HepG2 (cell line): ENCODE measurements around the gene VEGFB. TPM values are rescaled to one million over a fixed set of nuclear protein-coding genes. Genes with fewer than 3 reads are reported as not detected.

ENCODE experiments used
- ATF7 ChIP-seq, 2 experiments: fragments of 450-650 bp in 1 of 2; sonication (generic) in 1 of 2; formaldehyde crosslinking in 1 of 2; IDR thresholded peaks; 2 replicates each; pipeline versions ENCODE4 v1.4.0 to v1.6.1; 2016 to 2020; ENCODE audit warnings: antibody characterized with exemption in 1 of 2, mild to moderate bottlenecking in 1 of 2, missing genetic modification reagents in 1 of 2
- ATRX ChIP-seq: sonication (generic); formaldehyde crosslinking; IDR thresholded peaks from 2 replicates; pipeline ENCODE4 v1.4.0; 2020; ENCODE audit warnings: missing genetic modification reagents, borderline replicate concordance
- FOSL2 ChIP-seq: sonication (generic); formaldehyde crosslinking; IDR thresholded peaks from 2 replicates; pipeline ENCODE4 v1.4.0; 2020; ENCODE audit warnings: missing genetic modification reagents
- GATAD1 ChIP-seq: IDR thresholded peaks from 2 replicates; pipeline ENCODE4 v1.6.1; 2016; ENCODE audit warnings: missing genetic modification reagents, missing compliant biosample characterization
- HOXD1 ChIP-seq: sonication (generic); formaldehyde crosslinking; IDR thresholded peaks from 2 replicates; pipeline ENCODE4 v1.5.0; 2020; ENCODE audit warnings: missing genetic modification reagents
- KDM4B ChIP-seq: sonication (generic); formaldehyde crosslinking; IDR thresholded peaks from 2 replicates; pipeline ENCODE4 v1.4.0; 2020; ENCODE audit warnings: missing genetic modification reagents
- NFIB ChIP-seq: sonication (generic); formaldehyde crosslinking; IDR thresholded peaks from 2 replicates; pipeline ENCODE4 v1.9.0; 2021; ENCODE audit warnings: missing genetic modification reagents, mild to moderate bottlenecking, borderline replicate concordance
- PHF5A ChIP-seq: IDR thresholded peaks from one replicate; pipeline ENCODE4 v1.6.1; 2018; ENCODE audit warnings: low read depth, missing genetic modification reagents; ENCODE audit not compliant: unreplicated experiment
- SPEN ChIP-seq: sonication (generic); formaldehyde crosslinking; IDR thresholded peaks from 2 replicates; pipeline ENCODE4 v1.5.1; 2020; ENCODE audit warnings: low read depth, mild to moderate bottlenecking, missing genetic modification reagents
- STAT5B ChIP-seq: sonication (generic); formaldehyde crosslinking; IDR thresholded peaks from 2 replicates; pipeline ENCODE4 v1.4.0; 2020; ENCODE audit warnings: missing genetic modification reagents
- ZMAT3 ChIP-seq: sonication (generic); formaldehyde crosslinking; conservative IDR thresholded peaks from 2 replicates; pipeline ENCODE4 v1.7.0; 2021; ENCODE audit warnings: missing genetic modification reagents
- ZNF558 ChIP-seq: sonication (generic); formaldehyde crosslinking; IDR thresholded peaks from 2 replicates; pipeline ENCODE4 v1.9.0; 2022; ENCODE audit warnings: mild to moderate bottlenecking, missing genetic modification reagents, borderline replicate concordance
- ZNF619 ChIP-seq: sonication (generic); formaldehyde crosslinking; IDR thresholded peaks from 2 replicates; pipeline ENCODE4 v1.4.0; 2020; ENCODE audit warnings: mild to moderate bottlenecking, missing genetic modification reagents
- ZNF703 ChIP-seq: sonication (generic); formaldehyde crosslinking; IDR thresholded peaks from 2 replicates; pipeline ENCODE4 v1.5.1; 2020; ENCODE audit warnings: missing genetic modification reagents, mild to moderate bottlenecking, moderate library complexity, borderline replicate concordance
- ZNF839 ChIP-seq: sonication (generic); formaldehyde crosslinking; IDR thresholded peaks from 2 replicates; pipeline ENCODE4 v1.4.0; 2020; ENCODE audit warnings: missing genetic modification reagents, mild to moderate bottlenecking, borderline replicate concordance
- ZSCAN20 ChIP-seq: sonication (generic); formaldehyde crosslinking; IDR thresholded peaks from 2 replicates; pipeline ENCODE4 v1.4.0; 2020; ENCODE audit warnings: missing genetic modification reagents, mild to moderate bottlenecking, borderline replicate concordance
- polyA plus RNA-seq, 8 experiments: library from polyadenylated mRNA; depleted of rRNA in 3 of 8; stranded (reverse) in 7 of 8; unstranded in 1 of 8; fragments of >200 nt; fragmentation: Illumina TruSeq in 4 of 8; extraction: Trizol in 4 of 8; gene quantifications; 2 replicates each; pipeline versions ENCODE4 v1.2.1 to v1.2.3, GENCODE V29; 2011 to 2016; ENCODE audit warnings: low read depth in 4 of 8, missing spikeins in 1 of 8, mixed read lengths in 1 of 8; ENCODE audit not compliant: insufficient read depth in 1 of 8
- total RNA-seq, 5 experiments: library from RNA; depleted of rRNA; stranded (reverse); fragments of >200 nt; fragmentation: Illumina TruSeq; extraction: Trizol; gene quantifications; 2 replicates each; pipeline ENCODE4 v1.2.3, GENCODE V29; 2016; ENCODE audit warnings: low read depth in 1 of 5
- TF ChIP-seq, protein P1 (sequence below): sonication (generic); formaldehyde crosslinking; IDR thresholded peaks from 2 replicates; pipeline ENCODE4 v1.5.1; 2020; ENCODE audit warnings: missing genetic modification reagents, mild to moderate bottlenecking, borderline replicate concordance
- TF ChIP-seq, protein P2 (sequence below): sonication (generic); formaldehyde crosslinking; IDR thresholded peaks from 2 replicates; pipeline ENCODE4 v1.4.0; 2020; ENCODE audit warnings: mild to moderate bottlenecking, missing genetic modification reagents
- TF ChIP-seq, protein P3 (sequence below): sonication (generic); formaldehyde crosslinking; IDR thresholded peaks from 2 replicates; pipeline ENCODE4 v1.4.0; 2020; ENCODE audit warnings: missing genetic modification reagents, borderline replicate concordance
- TF ChIP-seq, protein P4 (sequence below): sonication (generic); formaldehyde crosslinking; IDR thresholded peaks from 2 replicates; pipeline ENCODE4 v1.5.1; 2020; ENCODE audit warnings: missing genetic modification reagents, mild to moderate bottlenecking, borderline replicate concordance

Gene VEGFB
- total and polyA plus RNA-seq, 2 of the 13 experiments (the other 11 are each of a cell fraction or from before 2014, with no cell fraction given): 9.0 to 11.3 TPM

DNA sequence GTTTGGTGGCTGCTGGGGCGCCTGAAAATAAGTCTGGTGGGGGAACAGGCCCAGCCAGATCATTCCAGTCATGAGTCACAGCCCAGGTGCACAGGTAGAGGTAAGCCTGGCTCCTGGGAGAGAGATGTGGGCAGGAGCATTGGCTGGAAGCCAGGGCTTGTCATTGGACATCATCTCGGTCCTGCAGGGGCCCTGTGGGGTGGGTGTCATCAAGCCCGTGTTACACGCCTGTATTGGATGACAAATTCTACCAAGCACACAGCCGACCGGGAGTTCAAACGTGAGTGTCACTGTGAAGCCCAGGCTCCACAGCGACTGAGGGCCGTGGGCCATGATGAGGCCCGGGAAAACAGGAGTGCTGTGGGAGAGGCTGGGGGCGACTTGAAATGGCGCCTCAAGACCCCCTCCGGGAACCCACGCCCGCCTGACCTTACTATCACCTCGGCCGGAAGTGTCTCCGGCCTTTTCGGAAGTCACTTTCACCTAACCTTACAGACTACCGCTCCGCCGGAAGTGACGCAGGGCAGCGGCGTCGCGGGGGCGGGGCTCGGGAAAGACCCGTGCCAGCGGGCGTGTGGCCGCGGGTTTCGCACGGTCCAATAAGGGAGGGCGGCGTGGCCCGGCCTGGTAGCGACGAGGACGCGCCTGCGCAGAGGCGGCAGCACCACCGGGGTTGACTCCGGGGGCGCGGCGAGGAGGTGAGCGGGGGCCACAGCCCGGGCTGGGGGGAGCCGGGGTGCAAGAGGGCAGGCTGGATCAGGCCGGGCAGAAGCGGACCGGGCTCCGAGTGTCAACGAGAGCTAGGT is 6.3 kb downstream of the VEGFB start, which contains the start of gene FKBP2 (continued):
- TF ChIP-seq, protein P1, sequence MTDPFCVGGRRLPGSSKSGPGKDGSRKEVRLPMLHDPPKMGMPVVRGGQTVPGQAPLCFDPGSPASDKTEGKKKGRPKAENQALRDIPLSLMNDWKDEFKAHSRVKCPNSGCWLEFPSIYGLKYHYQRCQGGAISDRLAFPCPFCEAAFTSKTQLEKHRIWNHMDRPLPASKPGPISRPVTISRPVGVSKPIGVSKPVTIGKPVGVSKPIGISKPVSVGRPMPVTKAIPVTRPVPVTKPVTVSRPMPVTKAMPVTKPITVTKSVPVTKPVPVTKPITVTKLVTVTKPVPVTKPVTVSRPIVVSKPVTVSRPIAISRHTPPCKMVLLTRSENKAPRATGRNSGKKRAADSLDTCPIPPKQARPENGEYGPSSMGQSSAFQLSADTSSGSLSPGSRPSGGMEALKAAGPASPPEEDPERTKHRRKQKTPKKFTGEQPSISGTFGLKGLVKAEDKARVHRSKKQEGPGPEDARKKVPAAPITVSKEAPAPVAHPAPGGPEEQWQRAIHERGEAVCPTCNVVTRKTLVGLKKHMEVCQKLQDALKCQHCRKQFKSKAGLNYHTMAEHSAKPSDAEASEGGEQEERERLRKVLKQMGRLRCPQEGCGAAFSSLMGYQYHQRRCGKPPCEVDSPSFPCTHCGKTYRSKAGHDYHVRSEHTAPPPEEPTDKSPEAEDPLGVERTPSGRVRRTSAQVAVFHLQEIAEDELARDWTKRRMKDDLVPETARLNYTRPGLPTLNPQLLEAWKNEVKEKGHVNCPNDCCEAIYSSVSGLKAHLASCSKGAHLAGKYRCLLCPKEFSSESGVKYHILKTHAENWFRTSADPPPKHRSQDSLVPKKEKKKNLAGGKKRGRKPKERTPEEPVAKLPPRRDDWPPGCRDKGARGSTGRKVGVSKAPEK (CRISPR knock-in tag): no peak
- TF ChIP-seq ZNF839: no peak
- TF ChIP-seq ZNF619 (CRISPR knock-in tag): no peak
- peak; percentile 87 for TF ChIP-seq GATAD1 (CRISPR knock-in tag)
- TF ChIP-seq HOXD1: no peak; the same call in 1 of the 2 replicates
- TF ChIP-seq ATF7 (IDR thresholded peaks at IDR 0.05): no peak
- TF ChIP-seq ATF7 (CRISPR knock-in tag; IDR thresholded peaks at IDR 0.05): no peak
- no peak; the same call in 1 of the 2 replicates for TF ChIP-seq ZNF703
- TF ChIP-seq, protein P2, sequence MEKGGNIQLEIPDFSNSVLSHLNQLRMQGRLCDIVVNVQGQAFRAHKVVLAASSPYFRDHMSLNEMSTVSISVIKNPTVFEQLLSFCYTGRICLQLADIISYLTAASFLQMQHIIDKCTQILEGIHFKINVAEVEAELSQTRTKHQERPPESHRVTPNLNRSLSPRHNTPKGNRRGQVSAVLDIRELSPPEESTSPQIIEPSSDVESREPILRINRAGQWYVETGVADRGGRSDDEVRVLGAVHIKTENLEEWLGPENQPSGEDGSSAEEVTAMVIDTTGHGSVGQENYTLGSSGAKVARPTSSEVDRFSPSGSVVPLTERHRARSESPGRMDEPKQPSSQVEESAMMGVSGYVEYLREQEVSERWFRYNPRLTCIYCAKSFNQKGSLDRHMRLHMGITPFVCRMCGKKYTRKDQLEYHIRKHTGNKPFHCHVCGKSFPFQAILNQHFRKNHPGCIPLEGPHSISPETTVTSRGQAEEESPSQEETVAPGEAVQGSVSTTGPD (CRISPR knock-in tag): no peak
- TF ChIP-seq NFIB: no peak
- TF ChIP-seq ZMAT3 (CRISPR knock-in tag): no peak
- no peak for TF ChIP-seq ATRX
- TF ChIP-seq SPEN: peak; percentile 74; the same call in 1 of the 2 replicates
- no peak for TF ChIP-seq KDM4B (CRISPR knock-in tag)
- no peak for TF ChIP-seq PHF5A
- TF ChIP-seq ZNF558 (CRISPR knock-in tag): no peak
- TF ChIP-seq, protein P3, sequence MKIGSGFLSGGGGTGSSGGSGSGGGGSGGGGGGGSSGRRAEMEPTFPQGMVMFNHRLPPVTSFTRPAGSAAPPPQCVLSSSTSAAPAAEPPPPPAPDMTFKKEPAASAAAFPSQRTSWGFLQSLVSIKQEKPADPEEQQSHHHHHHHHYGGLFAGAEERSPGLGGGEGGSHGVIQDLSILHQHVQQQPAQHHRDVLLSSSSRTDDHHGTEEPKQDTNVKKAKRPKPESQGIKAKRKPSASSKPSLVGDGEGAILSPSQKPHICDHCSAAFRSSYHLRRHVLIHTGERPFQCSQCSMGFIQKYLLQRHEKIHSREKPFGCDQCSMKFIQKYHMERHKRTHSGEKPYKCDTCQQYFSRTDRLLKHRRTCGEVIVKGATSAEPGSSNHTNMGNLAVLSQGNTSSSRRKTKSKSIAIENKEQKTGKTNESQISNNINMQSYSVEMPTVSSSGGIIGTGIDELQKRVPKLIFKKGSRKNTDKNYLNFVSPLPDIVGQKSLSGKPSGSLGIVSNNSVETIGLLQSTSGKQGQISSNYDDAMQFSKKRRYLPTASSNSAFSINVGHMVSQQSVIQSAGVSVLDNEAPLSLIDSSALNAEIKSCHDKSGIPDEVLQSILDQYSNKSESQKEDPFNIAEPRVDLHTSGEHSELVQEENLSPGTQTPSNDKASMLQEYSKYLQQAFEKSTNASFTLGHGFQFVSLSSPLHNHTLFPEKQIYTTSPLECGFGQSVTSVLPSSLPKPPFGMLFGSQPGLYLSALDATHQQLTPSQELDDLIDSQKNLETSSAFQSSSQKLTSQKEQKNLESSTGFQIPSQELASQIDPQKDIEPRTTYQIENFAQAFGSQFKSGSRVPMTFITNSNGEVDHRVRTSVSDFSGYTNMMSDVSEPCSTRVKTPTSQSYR (CRISPR knock-in tag): peak; percentile 40; the same call in 1 of the 2 replicates
- TF ChIP-seq, protein P4, sequence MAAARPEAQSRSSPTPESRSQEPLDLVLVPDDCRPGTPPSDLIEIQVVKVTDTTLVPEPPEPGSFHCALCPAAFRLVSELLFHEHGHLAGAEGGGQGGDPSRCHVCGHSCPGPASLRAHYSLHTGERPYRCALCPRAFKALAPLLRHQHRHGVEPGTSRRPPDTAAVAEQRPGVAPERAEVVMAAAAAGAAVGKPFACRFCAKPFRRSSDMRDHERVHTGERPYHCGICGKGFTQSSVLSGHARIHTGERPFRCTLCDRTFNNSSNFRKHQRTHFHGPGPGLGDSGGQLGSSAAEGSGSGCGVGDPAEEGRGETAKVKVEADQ: no peak
- TF ChIP-seq FOSL2 (CRISPR knock-in tag): 0 out of 2 replicates have a peak, but pooled peaks have one; percentile 5
- no peak for TF ChIP-seq STAT5B (CRISPR knock-in tag)
- 0 out of 2 replicates have a peak, but pooled peaks have one; percentile 54 for TF ChIP-seq ZSCAN20 (CRISPR knock-in tag)
